Inflammatory macrophage (primary cell): ENCODE results near the gene TMSB15C.

Source experiments
- DNase-seq, 2 donors: peaks; one replicate each; pipeline ENCODE4 v3.0.0-alpha.2; 2020 to 2022

The TMSB15C gene

DNA sequence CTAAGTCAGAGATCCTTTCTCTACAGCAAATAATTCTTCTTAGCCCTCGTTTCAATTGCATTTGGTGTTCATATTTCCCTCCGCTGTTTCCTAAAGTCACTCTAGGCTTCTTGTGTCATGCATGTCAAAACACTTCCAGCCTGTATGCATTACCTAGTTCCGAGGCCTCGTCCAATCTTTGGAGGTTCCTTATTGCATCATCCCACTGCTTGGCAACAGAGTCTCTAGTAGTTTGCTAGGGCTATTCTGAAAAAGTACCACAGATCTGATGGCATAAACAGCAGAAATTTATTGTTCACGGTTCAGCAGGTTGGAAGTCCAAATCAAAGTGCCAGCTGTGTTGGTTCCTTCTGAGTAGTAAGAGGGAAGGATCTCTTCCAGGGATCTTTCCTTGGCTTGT lies 30.4 kb downstream of the TMSB15C start:
- no peak for DNase-seq

DNA sequence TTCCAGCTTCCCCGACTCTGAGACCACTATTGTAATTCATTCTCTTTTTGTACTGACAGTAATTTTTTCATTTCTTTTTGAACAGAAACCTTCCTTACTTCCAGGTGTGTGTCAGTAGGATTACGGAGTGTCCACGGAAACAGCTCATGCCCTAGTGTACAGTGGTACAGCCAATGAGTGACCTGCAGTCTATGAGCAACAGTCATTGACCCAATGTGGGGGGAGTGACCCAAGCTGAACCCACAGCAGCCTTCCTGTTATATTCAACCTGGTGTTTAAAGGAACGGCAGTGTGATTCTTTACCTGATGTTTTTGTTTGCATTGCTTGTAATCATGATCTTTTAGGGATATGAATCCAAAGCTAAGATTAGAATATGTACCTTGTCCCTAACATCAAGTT lies 35.0 kb downstream of the TMSB15C start:
- DNase-seq: no peak

DNA sequence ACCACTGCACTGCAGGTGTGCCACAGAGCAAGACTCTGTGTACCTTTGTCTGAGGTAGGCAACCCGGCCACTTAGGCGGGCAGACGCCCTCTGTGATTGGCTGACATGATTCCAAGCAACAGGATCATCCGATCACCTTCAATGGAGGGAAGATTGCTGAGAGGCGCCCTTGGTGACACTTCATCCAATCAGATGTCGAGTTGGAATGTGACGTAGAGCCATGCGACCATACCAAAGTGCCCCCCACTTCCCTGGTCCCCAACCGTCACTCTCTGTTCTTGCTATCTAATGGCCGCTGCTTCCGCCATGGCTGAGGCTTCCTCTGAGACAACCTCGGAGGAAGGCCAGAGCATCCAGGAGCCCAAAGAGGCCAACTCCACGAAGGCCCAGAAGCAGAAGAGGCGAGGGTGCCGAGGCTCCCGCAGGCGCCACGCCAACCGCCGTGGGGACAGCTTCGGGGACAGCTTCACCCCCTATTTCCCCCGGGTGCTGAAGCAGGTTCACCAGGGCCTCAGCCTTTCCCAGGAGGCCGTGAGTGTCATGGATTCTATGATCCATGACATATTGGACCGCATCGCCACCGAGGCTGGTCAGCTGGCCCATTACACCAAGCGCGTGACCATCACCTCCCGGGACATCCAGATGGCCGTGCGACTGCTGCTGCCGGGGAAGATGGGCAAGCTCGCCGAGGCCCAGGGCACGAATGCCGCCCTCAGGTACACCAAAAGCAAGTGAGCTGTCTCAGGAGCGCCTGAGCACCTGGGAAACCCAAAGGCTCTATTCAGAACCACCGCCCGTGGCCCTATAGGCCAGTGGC lies 36.1 kb downstream of the TMSB15C start, which contains the start of gene H2BW2:
TSS of gene H2BW2 (plus strand) at position 268 of the 817 bp plus-strand sequence. CDS start at position 307, 39 bp downstream.
- DNase-seq: no peak
